ENCODE results near the gene KBTBD12.
"Not testable (repeated sequence)": the region's sequence is repeated elsewhere in the genome, so short reads cannot be mapped to it uniquely, and the experiment has no call there.

The KBTBD12 gene

GRCh38 chr3:127903611-127904375, 11.2 kb upstream of the KBTBD12 start:
- DNase-seq (ENCODE audit: low spot score), result no peak

- DNase-seq (ENCODE audit: low spot score), result no peak
Observed at GRCh38 chr3:127905556-127905955, 9.5 kb upstream of the KBTBD12 start.

GRCh38 chr3:127906653-127907052, 8.4 kb upstream of the KBTBD12 start:
- not testable (repeated sequence) for DNase-seq (ENCODE audit: low spot score)

- no peak for DNase-seq (ENCODE audit: low spot score)
Observed at GRCh38 chr3:127908202-127908601, 6.8 kb upstream of the KBTBD12 start.

- DNase-seq (ENCODE audit: low spot score), result no peak
Observed at GRCh38 chr3:127908951-127909350, 6.1 kb upstream of the KBTBD12 start.

GRCh38 chr3:127909646-127910045, 5.4 kb upstream of the KBTBD12 start:
- no peak for DNase-seq (ENCODE audit: low spot score)

- DNase-seq (ENCODE audit: low spot score), result no peak
Observed at GRCh38 chr3:127911421-127911931, 3.6 kb upstream of the KBTBD12 start.

GRCh38 chr3:127913841-127914240, 1.2 kb upstream of the KBTBD12 start:
- DNase-seq (ENCODE audit: low spot score), result not testable (repeated sequence)

GRCh38 chr3:127914584-127914983, 448 bp upstream of the KBTBD12 start:
- DNase-seq (ENCODE audit: low spot score), result no peak

- no peak for DNase-seq (ENCODE audit: low spot score)
Observed at GRCh38 chr3:127915937-127916493, 983 bp downstream of the KBTBD12 start.

- DNase-seq (ENCODE audit: low spot score), result no peak
Observed at GRCh38 chr3:127920738-127921137, 5.7 kb downstream of the KBTBD12 start.

GRCh38 chr3:127923611-127924010, 8.6 kb downstream of the KBTBD12 start:
- no peak for DNase-seq (ENCODE audit: low spot score)

GRCh38 chr3:127925384-127925783, 10.4 kb downstream of the KBTBD12 start:
- DNase-seq (ENCODE audit: low spot score), result no peak

GRCh38 chr3:127927829-127928604, 13.0 kb downstream of the KBTBD12 start:
- DNase-seq (ENCODE audit: low spot score), result no peak

- no peak for DNase-seq (ENCODE audit: low spot score)
Observed at GRCh38 chr3:127929818-127930413, 14.9 kb downstream of the KBTBD12 start.

- DNase-seq (ENCODE audit: low spot score), result no peak
Observed at GRCh38 chr3:127933396-127933795, 18.4 kb downstream of the KBTBD12 start.

- no peak for DNase-seq (ENCODE audit: low spot score)
Observed at GRCh38 chr3:127938800-127939199, 23.8 kb downstream of the KBTBD12 start.

- DNase-seq (ENCODE audit: low spot score), result no peak
Observed at GRCh38 chr3:127940116-127940515, 25.1 kb downstream of the KBTBD12 start.

- no peak for DNase-seq (ENCODE audit: low spot score)
Observed at GRCh38 chr3:127942613-127943012, 27.6 kb downstream of the KBTBD12 start.

- no peak for DNase-seq (ENCODE audit: low spot score)
Observed at GRCh38 chr3:127948211-127948610, 33.2 kb downstream of the KBTBD12 start.

- no peak for DNase-seq (ENCODE audit: low spot score)
Observed at GRCh38 chr3:127949446-127950055, 34.5 kb downstream of the KBTBD12 start.

- no peak for DNase-seq (ENCODE audit: low spot score)
Observed at GRCh38 chr3:127951276-127951675, 36.2 kb downstream of the KBTBD12 start.
